GM13977 (cell line): Measurements from ENCODE around the gene OR7A10.

Source experiments
- DNase-seq: peaks from one replicate; pipeline ENCODE4 v3.0.0; 2012; ENCODE audit warnings: low spot score
- CTCF ChIP-seq: IDR thresholded peaks from 2 replicates; pipeline ENCODE4 v1.5.1; 2012; ENCODE audit warnings: mild to moderate bottlenecking, control low read depth; ENCODE audit not compliant: insufficient read depth; ENCODE audit errors: extremely low read depth, missing control alignments
- in situ Hi-C: fragments of 300-500 bp; cut with MboI; formaldehyde crosslinking; loops from one replicate; pipeline ENCODE4 v1.12.0; 2022; ENCODE audit warnings: low sequenced_read_pairs, low pct_unique_long_range_greater_than_20kb, mixed read lengths, inconsistent platforms; ENCODE audit not compliant: unreplicated experiment

Gene OR7A10

GRCh38 chr19:14821937-14822336 is 26.8 kb downstream of the OR7A10 start:
- DNase-seq, result no peak
- in situ Hi-C loops, result no loop called here
- TF ChIP-seq CTCF, result no peak

DNA sequence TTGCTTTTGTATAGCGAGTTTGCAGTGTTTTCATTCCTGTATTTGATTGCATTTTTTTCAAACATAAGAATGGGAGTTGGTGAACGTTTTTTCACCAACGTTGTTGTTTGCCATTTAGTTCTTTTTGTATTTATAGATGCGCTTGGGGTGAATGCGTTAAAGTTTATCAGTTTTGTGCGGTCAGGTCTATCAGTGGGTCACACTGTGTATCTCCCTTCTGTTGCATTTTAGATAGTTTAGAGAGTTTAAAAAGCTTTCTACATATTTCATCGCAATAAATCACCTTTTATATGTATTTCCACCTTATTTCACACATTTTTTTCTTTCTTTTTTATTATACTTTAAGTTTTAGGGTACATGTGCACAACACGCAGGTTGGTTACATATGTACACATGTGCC is 30.1 kb downstream of the OR7A10 start:
- TF ChIP-seq CTCF, result no peak
- no peak for DNase-seq
- in situ Hi-C loops, result no loop called here

- TF ChIP-seq CTCF, result no peak
- no peak for DNase-seq
- in situ Hi-C loops, result no loop called here
Observed at GRCh38 chr19:14817052-14817451, 31.7 kb downstream of the OR7A10 start.

DNA sequence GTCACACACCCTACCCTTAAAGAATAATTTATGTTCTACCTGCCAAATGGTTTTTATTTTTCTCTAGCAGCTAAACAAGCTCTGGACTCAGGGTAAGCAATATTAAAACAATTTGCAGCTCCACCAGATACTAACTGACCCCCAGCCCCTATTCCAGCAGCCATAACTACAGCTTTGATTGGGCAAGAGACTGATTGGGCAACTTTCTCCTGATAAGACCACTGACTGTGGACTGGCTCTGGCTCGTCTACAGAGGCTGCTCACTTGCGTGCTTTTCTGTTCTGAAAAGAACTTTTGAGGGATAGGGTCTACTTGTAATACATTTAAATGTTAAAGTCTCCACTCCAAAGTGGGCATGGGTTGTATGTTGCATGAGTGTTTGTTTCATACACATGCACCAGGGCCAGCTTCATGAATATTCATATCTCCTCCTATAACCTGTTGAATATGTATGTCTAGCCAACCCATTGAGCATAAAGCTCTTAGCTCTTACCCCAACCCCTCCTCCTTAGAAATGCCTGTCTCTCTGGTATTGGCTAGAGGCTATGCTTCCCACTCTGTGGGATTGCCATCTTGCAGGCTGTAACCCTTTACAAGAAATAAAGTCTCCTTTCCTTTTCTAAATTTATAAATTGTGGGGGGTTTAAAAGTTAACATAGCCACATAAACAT is 33.6 kb downstream of the OR7A10 start:
- in situ Hi-C loops, result no loop called here

GRCh38 chr19:14809272-14810057 is 39.3 kb downstream of the OR7A10 start:
- TF ChIP-seq CTCF, result no peak
- in situ Hi-C loops, result no loop called here
- DNase-seq, result no peak

More for the DNA sequence above, 33.6 kb downstream of the OR7A10 start:
- no peak for TF ChIP-seq CTCF
- DNase-seq, result no peak

GRCh38 chr19:14804765-14805164 is 44.0 kb downstream of the OR7A10 start:
- DNase-seq, result no peak
- in situ Hi-C loops, result no loop called here
- no peak for TF ChIP-seq CTCF
